ENCODE data around the gene KCNC3.

DNA sequence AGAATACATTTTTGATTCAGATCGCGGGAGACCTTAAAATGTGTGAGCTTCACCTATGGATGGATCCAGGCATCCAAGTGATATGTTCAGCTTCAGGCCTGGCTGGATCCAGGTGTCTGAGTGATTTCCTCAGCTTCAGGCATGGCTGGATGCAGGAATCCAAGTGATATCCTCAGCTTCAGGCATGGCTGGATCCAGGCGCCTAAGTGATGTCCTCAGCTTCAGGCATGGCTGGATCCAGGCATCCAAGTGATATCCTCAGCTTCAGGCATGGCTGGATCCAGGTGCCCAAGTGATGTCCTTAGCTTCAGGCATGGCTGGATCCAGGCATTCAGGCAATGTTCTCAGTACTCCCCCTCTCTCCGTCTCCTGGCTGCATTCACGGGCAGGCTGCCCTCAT is 60.7 kb downstream of the KCNC3 start:
- TF ChIP-seq CTCF (IDR thresholded peaks at IDR 0.05; ENCODE audit: low read depth, low read length, poor library complexity, severe bottlenecking): no peak
- TF ChIP-seq EZH2phosphoT487 (IDR thresholded peaks at IDR 0.05; ENCODE audit: borderline replicate concordance, low read length): no peak

All from DOHH2 (cell line).